ENCODE results near the gene ANKRD27.

DNA sequence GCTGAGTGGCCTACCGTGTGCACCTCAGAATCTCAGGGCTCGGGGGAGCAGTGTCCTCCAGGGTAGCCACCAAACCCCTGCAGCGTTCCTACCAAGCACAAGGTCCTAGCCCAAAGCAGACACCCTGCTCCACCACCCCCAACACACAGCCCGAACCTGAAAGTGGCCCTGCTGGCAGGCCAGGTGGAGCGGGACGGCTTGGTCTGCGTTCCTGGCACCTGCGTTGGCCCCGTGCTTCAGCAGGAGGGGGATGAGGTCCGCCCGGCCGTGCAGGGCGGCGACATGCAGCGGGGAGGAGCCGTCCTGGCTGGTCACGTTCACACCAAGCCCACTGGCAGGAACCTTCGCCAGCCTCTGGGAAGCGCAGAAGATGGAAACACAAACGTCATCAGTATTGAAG is 67.5 kb downstream of the ANKRD27 start:
- no peak for TF ChIP-seq POLR2A (IDR thresholded peaks at IDR 0.05; ENCODE audit: low read length)
- TF ChIP-seq GATA1 (IDR thresholded peaks at IDR 0.05; ENCODE audit: low read depth, low read length): no peak

Measured in erythroblast (primary cell).